ENCODE results near the gene PLEKHH2. TPM values are rescaled to one million over a fixed set of nuclear protein-coding genes. Genes with fewer than 3 reads are reported as not detected.
A peak's percentile ranks its signal among the peaks of the same experiment; 100 is the strongest.

PLEKHH2 gene
- total and polyA plus RNA-seq, 2 experiments from 2014 or later = 3.3 to 5.1 TPM

DNA sequence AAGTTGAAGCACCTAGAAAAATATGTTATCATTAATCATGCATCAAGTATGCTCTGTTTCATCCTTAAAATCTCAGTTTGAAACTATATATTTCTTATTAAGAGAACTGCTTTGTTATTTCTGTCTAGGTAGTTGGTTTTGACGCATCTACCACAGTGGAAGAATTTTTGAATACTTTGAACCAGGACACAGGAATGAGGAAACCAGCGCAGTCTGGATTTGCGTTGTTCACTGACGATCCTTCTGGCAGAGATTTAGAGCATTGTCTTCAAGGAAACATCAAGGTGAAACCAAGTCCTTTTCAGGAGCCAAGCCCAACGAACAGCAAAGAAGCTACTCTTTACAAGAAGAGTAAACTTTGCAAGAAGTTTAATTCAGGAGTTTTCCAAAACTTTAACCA, 106.6 kb downstream of the PLEKHH2 start:
- H3K27me3 ChIP-seq = no peaks in the 10 kb centered on the region
- H3K4me1 ChIP-seq (ENCODE audit: insufficient read depth) = peaks cover 8% of the 10 kb centered on the region
- DNase-seq (ENCODE audit: low spot score) = no peak
- no peaks in the 10 kb centered on the region for H3K36me3 ChIP-seq (replicated peaks; ENCODE audit: insufficient read depth, low read depth)
- no peak overlapping the region for H2AFZ ChIP-seq
- H3K9me2 ChIP-seq (replicated peaks; ENCODE audit: insufficient read depth) = no peaks in the 10 kb centered on the region
- H3K9me3 ChIP-seq (ENCODE audit: low read depth) = no peaks in the 10 kb centered on the region
- no peak overlapping the region for H3K27ac ChIP-seq
- no peak overlapping the region for H3K4me2 ChIP-seq
- no peaks in the 10 kb centered on the region for H4K20me1 ChIP-seq (ENCODE audit: insufficient read depth, poor library complexity, severe bottlenecking)
- H3K4me3 ChIP-seq = no peak overlapping the region
- no peaks in the 10 kb centered on the region for H3K79me2 ChIP-seq
- TF ChIP-seq EZH2 (IDR thresholded peaks at IDR 0.05; ENCODE audit: borderline replicate concordance) (no peak), EZH2phosphoT487 (IDR thresholded peaks at IDR 0.05; ENCODE audit: low read depth, severe bottlenecking, unreplicated experiment) (no peak)
- TF ChIP-seq, protein P1, sequence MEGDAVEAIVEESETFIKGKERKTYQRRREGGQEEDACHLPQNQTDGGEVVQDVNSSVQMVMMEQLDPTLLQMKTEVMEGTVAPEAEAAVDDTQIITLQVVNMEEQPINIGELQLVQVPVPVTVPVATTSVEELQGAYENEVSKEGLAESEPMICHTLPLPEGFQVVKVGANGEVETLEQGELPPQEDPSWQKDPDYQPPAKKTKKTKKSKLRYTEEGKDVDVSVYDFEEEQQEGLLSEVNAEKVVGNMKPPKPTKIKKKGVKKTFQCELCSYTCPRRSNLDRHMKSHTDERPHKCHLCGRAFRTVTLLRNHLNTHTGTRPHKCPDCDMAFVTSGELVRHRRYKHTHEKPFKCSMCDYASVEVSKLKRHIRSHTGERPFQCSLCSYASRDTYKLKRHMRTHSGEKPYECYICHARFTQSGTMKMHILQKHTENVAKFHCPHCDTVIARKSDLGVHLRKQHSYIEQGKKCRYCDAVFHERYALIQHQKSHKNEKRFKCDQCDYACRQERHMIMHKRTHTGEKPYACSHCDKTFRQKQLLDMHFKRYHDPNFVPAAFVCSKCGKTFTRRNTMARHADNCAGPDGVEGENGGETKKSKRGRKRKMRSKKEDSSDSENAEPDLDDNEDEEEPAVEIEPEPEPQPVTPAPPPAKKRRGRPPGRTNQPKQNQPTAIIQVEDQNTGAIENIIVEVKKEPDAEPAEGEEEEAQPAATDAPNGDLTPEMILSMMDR (IDR thresholded peaks at IDR 0.05; ENCODE audit: poor library complexity) = no peak
- 85% methylated on average over 5 of the region's 5 CpGs for WGBS (ENCODE audit: low lambda C conversion rate, missing lambda C conversion rate)

DNA sequence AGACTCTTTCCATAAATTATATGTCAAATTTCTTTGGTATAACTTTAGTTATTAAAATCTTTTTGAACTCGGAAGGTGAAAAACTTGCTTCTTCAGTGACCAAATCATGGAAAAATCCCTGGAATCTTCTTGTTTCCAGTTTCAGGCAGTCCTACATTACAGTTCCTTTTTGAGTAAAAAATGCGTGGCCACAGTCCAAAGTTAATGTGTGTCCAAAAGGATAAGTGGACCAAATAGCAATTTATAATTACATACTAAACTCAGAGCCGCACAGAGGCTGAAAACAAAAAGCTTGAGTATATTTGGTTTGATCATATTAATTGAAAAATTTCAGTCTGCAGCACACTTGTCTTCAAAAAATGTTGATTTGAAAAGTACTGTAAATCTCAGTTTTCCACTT, 108.4 kb downstream of the PLEKHH2 start:
- no peaks in the 10 kb centered on the region for H3K9me2 ChIP-seq (replicated peaks; ENCODE audit: insufficient read depth)
- WGBS (ENCODE audit: low lambda C conversion rate, missing lambda C conversion rate) = 74% methylated on average over 3 of the region's 3 CpGs
- no peak for DNase-seq (ENCODE audit: low spot score)
- peaks cover 8% of the 10 kb centered on the region for H3K4me1 ChIP-seq (ENCODE audit: insufficient read depth)
- no peaks in the 10 kb centered on the region for H3K79me2 ChIP-seq
- H3K4me2 ChIP-seq = no peak overlapping the region
- no peak overlapping the region for H2AFZ ChIP-seq
- no peaks in the 10 kb centered on the region for H3K36me3 ChIP-seq (replicated peaks; ENCODE audit: insufficient read depth, low read depth)
- no peaks in the 10 kb centered on the region for H3K27me3 ChIP-seq
- TF ChIP-seq EZH2phosphoT487 (IDR thresholded peaks at IDR 0.05; ENCODE audit: low read depth, severe bottlenecking, unreplicated experiment) (no peak), EZH2 (IDR thresholded peaks at IDR 0.05; ENCODE audit: borderline replicate concordance) (no peak)
- TF ChIP-seq, protein P1 (IDR thresholded peaks at IDR 0.05; ENCODE audit: poor library complexity) = no peak
- peak overlapping the region; percentile 3 for H3K27ac ChIP-seq
- H4K20me1 ChIP-seq (ENCODE audit: insufficient read depth, poor library complexity, severe bottlenecking) = no peaks in the 10 kb centered on the region
- no peak overlapping the region for H3K4me3 ChIP-seq
- H3K9me3 ChIP-seq (ENCODE audit: low read depth) = no peaks in the 10 kb centered on the region

DNA sequence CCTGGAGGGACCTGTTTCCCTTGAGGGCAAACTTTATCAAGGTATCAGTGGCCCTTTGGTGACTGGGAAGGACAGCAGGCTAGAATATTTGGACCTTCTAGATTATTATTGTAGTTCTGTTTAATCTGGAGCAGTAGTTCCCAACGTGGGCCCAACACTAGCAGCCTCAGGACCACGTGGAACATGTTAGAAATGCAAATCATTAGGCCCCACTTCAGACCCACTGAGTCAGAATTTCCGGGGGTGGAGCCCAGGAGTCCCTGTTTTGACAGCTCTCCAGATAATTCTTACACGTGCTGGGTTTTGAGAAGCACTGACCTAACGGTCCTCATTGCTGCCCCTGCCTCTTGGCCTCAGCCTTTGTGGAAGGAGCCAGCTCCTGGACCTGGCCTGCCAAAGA, 111.3 kb downstream of the PLEKHH2 start:
- H3K4me3 ChIP-seq = no peak overlapping the region
- no peaks in the 10 kb centered on the region for H4K20me1 ChIP-seq (ENCODE audit: insufficient read depth, poor library complexity, severe bottlenecking)
- TF ChIP-seq EZH2 (IDR thresholded peaks at IDR 0.05; ENCODE audit: borderline replicate concordance) (no peak), EZH2phosphoT487 (IDR thresholded peaks at IDR 0.05; ENCODE audit: low read depth, severe bottlenecking, unreplicated experiment) (no peak)
- TF ChIP-seq, protein P1 (IDR thresholded peaks at IDR 0.05; ENCODE audit: poor library complexity) = no peak
- WGBS (ENCODE audit: low lambda C conversion rate, missing lambda C conversion rate) = 82% methylated on average over 5 of the region's 5 CpGs
- H3K79me2 ChIP-seq = no peaks in the 10 kb centered on the region
- DNase-seq (ENCODE audit: low spot score) = no peak
- H2AFZ ChIP-seq = no peak overlapping the region
- H3K27ac ChIP-seq = no peak overlapping the region
- H3K4me2 ChIP-seq = no peak overlapping the region
- H3K4me1 ChIP-seq (ENCODE audit: insufficient read depth) = peaks cover 8% of the 10 kb centered on the region
- H3K27me3 ChIP-seq = no peaks in the 10 kb centered on the region
- H3K36me3 ChIP-seq (replicated peaks; ENCODE audit: insufficient read depth, low read depth) = no peaks in the 10 kb centered on the region
- no peaks in the 10 kb centered on the region for H3K9me2 ChIP-seq (replicated peaks; ENCODE audit: insufficient read depth)
- no peaks in the 10 kb centered on the region for H3K9me3 ChIP-seq (ENCODE audit: low read depth)

DNA sequence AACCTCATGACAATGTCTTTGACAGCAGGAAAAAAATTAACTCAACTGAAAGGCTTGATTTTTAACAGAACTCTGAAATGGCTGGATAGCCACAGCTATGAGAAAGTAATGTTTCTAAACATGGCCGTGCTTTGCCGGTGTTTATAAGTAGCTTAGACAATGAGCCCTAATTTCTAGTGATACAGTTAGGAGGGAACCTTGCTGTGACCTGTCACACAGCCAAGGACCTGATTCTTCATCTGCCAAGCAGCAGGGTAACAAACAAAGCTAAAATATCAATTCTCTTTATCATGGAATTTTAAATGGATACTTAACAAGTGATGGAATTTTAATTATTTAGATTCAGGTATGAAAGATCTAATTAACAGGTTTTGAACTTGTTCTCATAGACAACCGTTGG, 112.5 kb downstream of the PLEKHH2 start:
- TF ChIP-seq EZH2phosphoT487 (IDR thresholded peaks at IDR 0.05; ENCODE audit: low read depth, severe bottlenecking, unreplicated experiment) = no peak
- TF ChIP-seq EZH2 (IDR thresholded peaks at IDR 0.05; ENCODE audit: borderline replicate concordance) = no peak
- TF ChIP-seq, protein P1 (IDR thresholded peaks at IDR 0.05; ENCODE audit: poor library complexity) = no peak
- no peaks in the 10 kb centered on the region for H3K27me3 ChIP-seq
- no peaks in the 10 kb centered on the region for H3K36me3 ChIP-seq (replicated peaks; ENCODE audit: insufficient read depth, low read depth)
- H3K9me2 ChIP-seq (replicated peaks; ENCODE audit: insufficient read depth) = no peaks in the 10 kb centered on the region
- H3K4me3 ChIP-seq = no peak overlapping the region
- WGBS (ENCODE audit: low lambda C conversion rate, missing lambda C conversion rate) = 84% methylated on average over 3 of the region's 3 CpGs
- no peak overlapping the region for H3K27ac ChIP-seq
- peaks cover 8% of the 10 kb centered on the region for H3K4me1 ChIP-seq (ENCODE audit: insufficient read depth)
- no peaks in the 10 kb centered on the region for H3K9me3 ChIP-seq (ENCODE audit: low read depth)
- no peak for DNase-seq (ENCODE audit: low spot score)
- H3K79me2 ChIP-seq = no peaks in the 10 kb centered on the region
- H2AFZ ChIP-seq = no peak overlapping the region
- H3K4me2 ChIP-seq = no peak overlapping the region
- H4K20me1 ChIP-seq (ENCODE audit: insufficient read depth, poor library complexity, severe bottlenecking) = no peaks in the 10 kb centered on the region

Measured in hepatocyte (in vitro differentiated cells).